Mesangial cell (primary cell): ENCODE results near the gene EPHB6. TPM values are rescaled to one million over a fixed set of nuclear protein-coding genes. Genes with fewer than 3 reads are reported as not detected.

Experiments used
- total RNA-seq: library from RNA; depleted of rRNA; stranded (reverse); fragments of >200 nt; gene quantifications from 2 replicates; pipeline ENCODE4 v1.2.3, GENCODE V29; 2015

Gene EPHB6
- 4.2 and 5.5 TPM in 2 replicates for total RNA-seq

DNA sequence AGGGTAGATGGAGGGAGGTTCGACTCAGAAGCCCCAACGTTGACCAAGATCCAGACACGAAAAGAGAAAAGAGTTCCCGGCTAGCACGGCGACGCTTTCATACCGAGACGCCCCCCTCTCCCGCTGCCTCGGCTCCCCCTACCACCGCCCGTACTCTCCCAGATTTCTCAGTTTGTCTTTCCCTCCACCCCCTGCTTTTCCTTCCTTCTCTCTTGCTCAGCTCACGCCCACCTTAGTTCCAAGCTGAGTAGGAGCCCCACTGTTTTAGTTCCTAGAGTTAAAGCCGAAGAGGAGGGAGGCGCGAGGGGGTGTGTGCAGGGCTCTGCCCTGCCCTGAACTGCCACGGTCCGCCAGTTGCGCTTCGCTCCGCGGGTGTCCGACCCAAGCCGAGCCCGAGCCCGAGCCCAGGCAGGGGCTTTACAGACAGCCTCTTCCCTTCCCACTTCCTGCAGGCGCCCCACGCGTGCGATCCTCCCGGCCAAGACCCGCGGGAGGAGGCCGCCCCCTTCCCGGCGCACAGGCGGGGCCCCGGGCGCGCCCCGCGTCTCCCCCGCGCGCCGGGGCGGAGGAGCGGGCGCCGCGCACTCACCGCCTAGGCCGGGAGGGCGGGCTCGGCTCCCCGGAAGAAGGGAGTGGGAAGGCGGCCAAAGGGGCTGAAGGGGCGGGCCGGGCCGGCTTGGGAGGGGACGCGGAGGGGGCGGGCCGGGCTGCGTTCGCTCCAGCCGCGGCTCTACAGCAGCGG lies at the start of gene EPHB6:
Gene EPHB6, plus strand, starts transcription at position 705 of the 742 bp plus-strand sequence. CDS start 8,152 bp downstream, outside the sequence.

GRCh38 chr7:142885311-142886230 lies 30.7 kb downstream of the EPHB6 start, which contains the start of gene TRPV6:
TSS of gene TRPV6 (minus strand) at chr7:142885745.

Other genes starting within 250 kb of the EPHB6 start
- gene PRSS1, start 105.6 kb upstream of the EPHB6 start, total RNA-seq = not detected in 2 replicates
- gene PRSS2, start 84.1 kb upstream of the EPHB6 start, total RNA-seq = not detected in 2 replicates
- gene TRPV6, start 30.7 kb downstream of the EPHB6 start, total RNA-seq = not detected in 2 replicates
- not detected in 2 replicates for gene TRPV5, start 78.7 kb downstream of the EPHB6 start, total RNA-seq
- not detected in 2 replicates for gene LLCFC1, start 84.4 kb downstream of the EPHB6 start, total RNA-seq
- gene KEL, start 107.3 kb downstream of the EPHB6 start, total RNA-seq = 0.13 TPM in 1 of 2 replicates, not detected in the other
- gene OR9A2, start 172.1 kb downstream of the EPHB6 start, total RNA-seq = not detected in 2 replicates
- gene OR6V1, start 197.3 kb downstream of the EPHB6 start, total RNA-seq = not detected in 2 replicates